Cardiac atrium fibroblast (primary cell): ENCODE results near the gene OR51G2. TPM values are rescaled to one million over a fixed set of nuclear protein-coding genes. Genes with fewer than 3 reads are reported as not detected.

Experiments
- total RNA-seq: library from RNA; depleted of rRNA; stranded (reverse); fragments of >200 nt; gene quantifications from 2 replicates; pipeline ENCODE4 v1.2.3, GENCODE V29; 2015

OR51G2 gene
- total RNA-seq = not detected in 2 replicates

DNA sequence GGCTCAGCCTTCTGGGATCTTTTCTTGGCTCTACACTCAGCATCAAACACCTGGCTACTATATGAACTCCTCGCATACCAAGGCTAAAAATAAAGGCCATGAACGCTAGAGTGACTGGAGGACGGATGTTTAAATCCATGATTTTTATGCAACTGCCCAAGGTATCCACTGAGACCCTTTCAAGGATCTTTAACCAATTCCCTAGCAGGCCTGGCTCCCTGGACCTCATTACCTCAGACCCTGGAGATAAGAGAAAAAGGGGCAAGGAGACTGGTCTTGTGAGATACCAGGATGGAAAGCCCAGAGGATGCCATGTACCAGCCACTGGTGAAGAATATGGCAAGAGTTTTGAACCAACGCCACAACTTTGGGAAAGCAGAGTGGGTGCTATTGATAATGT lies at the start of gene OR51G2:
OR51G2 (minus strand) TSS at position 101 of the 400 bp plus-strand sequence. CDS start 3,687 bp downstream, outside the sequence.

DNA sequence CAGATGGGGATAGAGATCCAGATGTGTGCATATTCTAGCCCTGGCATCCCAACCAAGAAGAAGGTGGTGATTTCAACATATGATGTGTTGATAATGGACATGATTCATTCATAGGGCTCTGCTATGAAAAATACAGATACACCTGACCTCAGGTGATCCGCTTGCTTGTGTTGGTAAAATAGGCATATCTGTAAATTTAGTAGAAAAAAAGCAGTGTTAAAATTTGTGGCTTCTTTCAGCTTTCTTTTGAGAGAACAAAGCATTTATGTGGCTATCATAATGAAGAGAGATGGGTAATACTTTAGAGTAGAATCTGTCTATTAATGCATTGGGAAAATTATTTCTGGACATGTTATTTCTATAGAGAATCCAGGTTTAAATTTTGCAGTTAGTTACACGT lies 36.5 kb upstream of the OR51G2 start, which contains the start of gene OR51A2:
OR51A2 (minus strand) TSS at position 101 of the 400 bp plus-strand sequence; CDS start at position 101, 0 bp downstream.

GRCh38 chr11:4947505-4947904 lies 28.4 kb upstream of the OR51G2 start, which contains the start of gene OR51A4:
Gene OR51A4 (minus strand): TSS chr11:4947605. CDS start chr11:4947100, 505 bp downstream.

DNA sequence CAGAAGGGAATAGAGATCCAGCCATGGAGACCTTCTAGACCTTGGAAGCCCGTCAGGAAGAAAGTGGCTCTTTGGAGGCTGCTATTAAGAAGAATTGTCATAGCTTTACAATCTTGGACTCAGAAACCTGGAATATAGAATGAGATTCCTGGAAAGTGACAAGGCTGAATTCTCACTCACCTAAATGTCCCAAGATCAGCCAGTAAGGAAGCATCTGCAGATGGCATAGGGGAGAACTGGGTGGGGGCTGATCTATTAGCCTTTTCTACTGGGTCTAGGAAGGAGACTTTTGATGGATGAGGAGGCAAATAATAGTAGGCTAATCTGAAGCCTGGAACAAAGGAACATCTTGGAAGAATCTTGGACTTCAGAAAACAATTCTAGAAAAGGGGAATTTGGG lies 5.1 kb upstream of the OR51G2 start, which contains the start of gene OR51G1:
OR51G1 (minus strand) TSS at position 101 of the 400 bp plus-strand sequence; CDS start at position 101, 0 bp downstream.

DNA sequence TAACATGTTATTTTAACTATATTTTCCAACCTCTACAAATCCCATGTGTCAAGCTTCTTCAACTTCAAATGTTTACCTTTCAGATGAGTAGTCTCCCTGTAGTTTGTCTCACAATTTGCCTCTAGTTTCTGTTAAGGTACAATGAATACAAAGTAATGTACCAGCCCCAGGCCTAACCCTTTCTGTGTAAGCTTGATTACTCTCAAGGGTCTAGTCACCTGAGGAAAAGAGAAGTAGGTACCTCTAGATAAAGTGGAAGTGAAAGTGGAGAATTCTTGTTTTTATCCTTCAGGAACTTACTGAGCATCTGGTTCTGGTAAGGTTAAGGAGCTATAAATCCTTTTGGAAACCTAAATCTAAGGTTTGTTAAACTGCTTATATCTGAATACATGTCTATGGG lies 15.7 kb downstream of the OR51G2 start, which contains the start of gene OR51A7:
OR51A7 (plus strand) TSS at position 300 of the 400 bp plus-strand sequence. CDS start 3,587 bp downstream, outside the sequence.

GRCh38 chr11:4881860-4882500 lies 37.2 kb downstream of the OR51G2 start, which contains the start of gene OR51T1:
Gene OR51T1 (plus strand): TSS chr11:4881900. CDS start chr11:4881900, 0 bp downstream.

Other genes starting within 250 kb of the OR51G2 start
- gene OR51E2, start 221.5 kb downstream of the OR51G2 start, total RNA-seq = not detected in 2 replicates
- not detected in 2 replicates for gene MMP26, start 214.6 kb downstream of the OR51G2 start, total RNA-seq
- gene OR51F1, start 149.4 kb downstream of the OR51G2 start, total RNA-seq = not detected in 2 replicates
- not detected in 2 replicates for gene OR52R1, start 115.0 kb downstream of the OR51G2 start, total RNA-seq
- not detected in 2 replicates for gene OR51F2, start 98.0 kb downstream of the OR51G2 start, total RNA-seq
- not detected in 2 replicates for gene OR51S1, start 70.1 kb downstream of the OR51G2 start, total RNA-seq
- gene OR51T1, start 37.5 kb downstream of the OR51G2 start, total RNA-seq = not detected in 2 replicates
- not detected in 2 replicates for gene OR51A7, start 15.6 kb downstream of the OR51G2 start, total RNA-seq
- not detected in 2 replicates for gene OR51G1, start 5.0 kb upstream of the OR51G2 start, total RNA-seq
- not detected in 2 replicates for gene OR51A4, start 28.3 kb upstream of the OR51G2 start, total RNA-seq
- not detected in 2 replicates for gene OR51A2, start 36.4 kb upstream of the OR51G2 start, total RNA-seq
- not detected in 2 replicates for gene OR51L1, start 75.5 kb upstream of the OR51G2 start, total RNA-seq
- gene OR52J3, start 127.2 kb upstream of the OR51G2 start, total RNA-seq = not detected in 2 replicates
- gene OR52E2, start 140.3 kb upstream of the OR51G2 start, total RNA-seq = not detected in 2 replicates
- gene OR52E1, start 150.2 kb upstream of the OR51G2 start, total RNA-seq = not detected in 2 replicates
- gene OR52A5, start 219.0 kb upstream of the OR51G2 start, total RNA-seq = not detected in 2 replicates
- gene OR52A1, start 235.4 kb upstream of the OR51G2 start, total RNA-seq = not detected in 2 replicates